Stomach smooth muscle (tissue), 2 donors: ENCODE results near the gene CBLB.

ENCODE experiments used
- H3K27ac ChIP-seq: one replicate; pipeline ENCODE4 v1.7.0; 2013; ENCODE audit warnings: mild to moderate bottlenecking, low read length, inconsistent platforms
- H3K27me3 ChIP-seq, 2 donors: one replicate each; pipeline ENCODE4 v1.7.0; 2013; ENCODE audit warnings: low read length in 2 of 2; ENCODE audit not compliant: insufficient read depth in 2 of 2, control insufficient read depth in 1 of 2
- H3K36me3 ChIP-seq, 2 donors: one replicate each; pipeline ENCODE4 v1.7.0; 2013; ENCODE audit warnings: low read length in 2 of 2; ENCODE audit not compliant: control insufficient read depth in 2 of 2, insufficient read depth in 2 of 2
- H3K4me1 ChIP-seq: one replicate; pipeline ENCODE4 v1.7.0; 2013; ENCODE audit warnings: low read length; ENCODE audit not compliant: control insufficient read depth, insufficient read depth
- H3K4me3 ChIP-seq, 2 donors: one replicate each; pipeline ENCODE4 v1.7.0; 2013; ENCODE audit warnings: low read length in 2 of 2
- H3K9ac ChIP-seq, 2 donors: one replicate each; pipeline ENCODE4 v1.7.0; 2013; ENCODE audit warnings: low read length in 2 of 2, mild to moderate bottlenecking in 1 of 2
- H3K9me3 ChIP-seq, 2 donors: one replicate each; pipeline ENCODE4 v1.7.0; 2013; ENCODE audit warnings: low read length in 2 of 2; ENCODE audit not compliant: control insufficient read depth in 2 of 2
- donor health status: healthy.
- donor health status: Pancreatic carcinoma.

Gene CBLB

DNA sequence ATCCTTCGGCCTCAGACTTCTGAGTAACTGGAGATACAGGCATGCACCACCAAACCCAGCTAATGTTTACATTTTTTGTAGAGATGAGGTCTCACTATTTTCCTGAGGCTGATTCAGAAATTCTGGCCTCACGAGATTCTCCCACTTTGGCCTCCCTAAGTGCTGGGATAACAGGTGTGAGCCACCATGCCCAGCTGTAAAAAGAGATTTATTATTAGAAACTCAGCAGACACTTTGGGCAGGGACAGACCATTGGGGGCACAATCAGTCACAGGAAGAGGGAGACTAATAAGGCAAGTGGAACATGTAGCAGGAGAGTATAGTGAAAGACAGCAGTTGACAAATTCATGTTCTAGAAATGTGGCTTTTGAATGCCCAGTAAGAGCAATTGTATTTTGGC lies 249.2 kb downstream of the CBLB start:
- no peak overlapping the region for H3K9ac ChIP-seq
- no peak overlapping the region for H3K4me3 ChIP-seq
- H3K36me3 ChIP-seq, result no peaks in the 10 kb centered on the region
- H3K27me3 ChIP-seq, result no peaks in the 10 kb centered on the region
- H3K27ac ChIP-seq, result no peak overlapping the region
- no peaks in the 10 kb centered on the region for H3K4me1 ChIP-seq
- H3K9me3 ChIP-seq, result no peaks in the 10 kb centered on the region

GRCh38 chr3:105618556-105618955 lies 250.3 kb downstream of the CBLB start:
- no peaks in the 10 kb centered on the region for H3K27me3 ChIP-seq
- H3K9ac ChIP-seq, result no peak overlapping the region
- H3K9me3 ChIP-seq, result no peaks in the 10 kb centered on the region
- no peak overlapping the region for H3K4me3 ChIP-seq
- no peak overlapping the region for H3K27ac ChIP-seq
- no peaks in the 10 kb centered on the region for H3K36me3 ChIP-seq
- H3K4me1 ChIP-seq, result no peaks in the 10 kb centered on the region

GRCh38 chr3:105616374-105617121 lies 252.3 kb downstream of the CBLB start:
- Histone ChIP-seq H3K9ac (no peak overlapping the region), H3K4me3 (no peak overlapping the region), H3K27ac (no peak overlapping the region), H3K4me1 (no peaks in the 10 kb centered on the region), H3K9me3 (no peaks in the 10 kb centered on the region), H3K36me3 (no peaks in the 10 kb centered on the region), H3K27me3 (no peaks in the 10 kb centered on the region)

- no peak overlapping the region for H3K9ac ChIP-seq
- no peaks in the 10 kb centered on the region for H3K27me3 ChIP-seq
- H3K9me3 ChIP-seq, result no peaks in the 10 kb centered on the region
- H3K4me3 ChIP-seq, result no peak overlapping the region
- no peaks in the 10 kb centered on the region for H3K4me1 ChIP-seq
- no peak overlapping the region for H3K27ac ChIP-seq
- H3K36me3 ChIP-seq, result no peaks in the 10 kb centered on the region
Observed at GRCh38 chr3:105615814-105616213, 253.0 kb downstream of the CBLB start.

- Histone ChIP-seq H3K9ac (no peak overlapping the region), H3K4me1 (no peaks in the 10 kb centered on the region), H3K27ac (no peak overlapping the region), H3K36me3 (no peaks in the 10 kb centered on the region), H3K27me3 (no peaks in the 10 kb centered on the region), H3K9me3 (no peaks in the 10 kb centered on the region), H3K4me3 (no peak overlapping the region)
Observed at GRCh38 chr3:105614288-105615030, 254.4 kb downstream of the CBLB start.

- H3K27ac ChIP-seq, result no peak overlapping the region
- no peak overlapping the region for H3K9ac ChIP-seq
- no peaks in the 10 kb centered on the region for H3K9me3 ChIP-seq
- no peak overlapping the region for H3K4me3 ChIP-seq
- no peaks in the 10 kb centered on the region for H3K4me1 ChIP-seq
- H3K36me3 ChIP-seq, result no peaks in the 10 kb centered on the region
- H3K27me3 ChIP-seq, result no peaks in the 10 kb centered on the region
Observed at GRCh38 chr3:105613120-105613519, 255.7 kb downstream of the CBLB start.

DNA sequence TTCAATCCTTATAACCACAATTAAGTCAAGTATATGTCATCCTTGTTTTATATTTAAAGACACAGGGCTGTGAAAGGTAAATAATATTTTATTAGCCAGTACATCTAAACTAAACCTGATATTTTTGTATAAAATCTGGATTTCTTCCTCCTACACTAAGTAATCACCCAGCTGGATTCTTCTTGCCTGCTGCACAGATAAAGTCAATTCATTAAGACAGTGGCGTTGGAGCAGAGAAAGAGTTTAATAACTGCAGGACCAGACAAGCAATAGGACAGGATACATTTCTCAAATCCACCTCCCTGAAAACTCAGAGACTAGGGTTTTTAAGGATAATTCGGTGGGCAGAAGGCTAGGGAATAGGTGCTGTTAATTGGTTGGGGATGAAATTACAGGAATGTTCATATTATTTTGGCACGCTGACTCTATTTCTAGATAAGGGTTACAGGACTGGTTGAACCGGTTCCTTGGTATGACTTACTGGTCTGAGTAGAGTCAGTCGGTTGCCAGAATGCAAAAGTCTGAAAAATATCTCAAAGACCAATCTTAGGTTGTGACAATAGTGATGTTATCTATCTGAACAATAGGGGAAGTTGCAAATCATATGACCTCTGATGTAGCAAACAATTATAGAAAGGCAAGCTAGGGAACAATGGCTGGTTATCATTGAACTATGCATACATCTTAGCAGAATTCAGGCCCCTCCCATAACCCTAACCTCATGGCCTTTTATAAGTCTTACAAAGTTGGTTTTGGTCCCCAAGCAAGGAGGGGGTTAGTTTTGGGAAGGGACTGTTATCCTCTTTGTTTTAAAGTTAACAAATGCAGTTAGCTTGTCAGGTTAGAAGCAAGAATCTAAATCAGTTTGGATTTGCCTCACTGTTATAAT lies 257.3 kb downstream of the CBLB start:
- H3K9me3 ChIP-seq, result no peaks in the 10 kb centered on the region
- H3K36me3 ChIP-seq, result no peaks in the 10 kb centered on the region
- H3K4me1 ChIP-seq, result no peaks in the 10 kb centered on the region
- no peak overlapping the region for H3K4me3 ChIP-seq
- H3K27ac ChIP-seq, result no peak overlapping the region
- no peak overlapping the region for H3K9ac ChIP-seq
- H3K27me3 ChIP-seq, result no peaks in the 10 kb centered on the region

- H3K27ac ChIP-seq, result no peak overlapping the region
- H3K9ac ChIP-seq, result no peak overlapping the region
- no peaks in the 10 kb centered on the region for H3K36me3 ChIP-seq
- no peaks in the 10 kb centered on the region for H3K9me3 ChIP-seq
- H3K4me1 ChIP-seq, result no peaks in the 10 kb centered on the region
- no peaks in the 10 kb centered on the region for H3K27me3 ChIP-seq
- H3K4me3 ChIP-seq, result no peak overlapping the region
Observed at GRCh38 chr3:105610473-105610872, 258.3 kb downstream of the CBLB start.

GRCh38 chr3:105608623-105609022 lies 260.2 kb downstream of the CBLB start:
- no peak overlapping the region for H3K9ac ChIP-seq
- no peaks in the 10 kb centered on the region for H3K9me3 ChIP-seq
- no peaks in the 10 kb centered on the region for H3K4me1 ChIP-seq
- no peaks in the 10 kb centered on the region for H3K36me3 ChIP-seq
- no peak overlapping the region for H3K27ac ChIP-seq
- H3K4me3 ChIP-seq, result no peak overlapping the region
- H3K27me3 ChIP-seq, result no peaks in the 10 kb centered on the region

DNA sequence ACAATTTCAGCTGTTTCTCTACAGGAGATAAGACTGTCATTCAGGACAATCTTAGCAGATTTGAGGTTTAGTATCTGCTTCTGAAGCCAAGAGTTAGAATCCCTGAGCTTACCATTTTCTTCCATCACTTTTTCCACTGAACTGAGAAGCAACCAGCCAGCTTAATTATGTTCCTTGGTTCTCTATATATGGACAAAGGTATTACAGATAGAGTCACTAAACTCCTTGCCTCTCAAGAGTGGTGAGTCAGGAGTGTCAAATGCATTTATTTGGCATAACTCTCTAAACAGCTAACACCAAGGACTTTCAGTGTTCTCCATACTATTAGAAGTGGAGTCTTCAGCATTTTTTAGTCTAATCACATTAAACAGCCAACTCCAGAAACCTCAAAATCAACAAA lies 262.8 kb downstream of the CBLB start:
- no peak overlapping the region for H3K9ac ChIP-seq
- H3K4me3 ChIP-seq, result no peak overlapping the region

More for the DNA sequence above, 262.8 kb downstream of the CBLB start:
- Histone ChIP-seq H3K4me1 (no peaks in the 10 kb centered on the region), H3K36me3 (no peaks in the 10 kb centered on the region), H3K27ac (no peak overlapping the region), H3K27me3 (no peaks in the 10 kb centered on the region), H3K9me3 (no peaks in the 10 kb centered on the region)
